Endothelial cell of umbilical vein (primary cell): ENCODE results near the gene AKT1. TPM values are rescaled to one million over a fixed set of nuclear protein-coding genes. Genes with fewer than 3 reads are reported as not detected.

ENCODE experiments used
- BruUV-seq: library from RNA; stranded (reverse); fragments of 400-500 nt; replicated peaks from 2 replicates; lab custom pipeline; 2021; lab: Mats Ljungman, UMichigan
- CTCF ChIA-PET: fragments of 300-600, 350-600 bp; sonication (Branson Sonifier 250); formaldehyde crosslinking; loops from one replicate; lab custom pipeline; 2021; ENCODE audit warnings: antibody characterized with exemption, inconsistent platforms; lab: Charles Lee
- POLR2A ChIA-PET: fragments of 300-600, 350-600 bp; sonication (Branson Sonifier 250); formaldehyde crosslinking; loops from one replicate; lab custom pipeline; 2021; ENCODE audit warnings: antibody characterized with exemption, inconsistent platforms; lab: Charles Lee
- DNase-seq: peaks from one replicate; pipeline ENCODE4 v3.0.0-alpha.2; 2011; ENCODE audit warnings: low read depth, low spot score
- FAIRE-seq: peaks from 2 replicates; lab custom pipeline; 2011; peaks lifted over from hg19 to GRCh38; lab: Jason Lieb, UNC
- H2AFZ ChIP-seq: 2 replicates; pipeline ENCODE4 v1.6.0; 2012; ENCODE audit warnings: low read depth, low read length, control low read depth, inconsistent platforms
- H3K27ac ChIP-seq: 2 replicates; pipeline ENCODE4 v1.5.1; 2011; ENCODE audit warnings: low read depth, mild to moderate bottlenecking, control low read depth, low read length, moderate library complexity; ENCODE audit not compliant: insufficient read depth
- H3K27me3 ChIP-seq, 2 experiments: 2 replicates each; pipeline versions ENCODE4 v1.6.0 to v1.6.1; 2011; ENCODE audit warnings: low read length in 2 of 2, mixed read lengths in 1 of 2; ENCODE audit not compliant: control insufficient read depth in 2 of 2, insufficient read depth in 2 of 2
- H3K36me3 ChIP-seq, 2 experiments: 2 replicates in 1 of 2; 3 replicates in 1 of 2; pipeline ENCODE4 v1.5.1; 2011; ENCODE audit warnings: low read length in 2 of 2, mild to moderate bottlenecking in 1 of 2, moderate library complexity in 1 of 2; ENCODE audit not compliant: control insufficient read depth in 2 of 2, insufficient read depth in 2 of 2; ENCODE audit errors: extremely low read depth in 1 of 2
- H3K4me1 ChIP-seq: 3 replicates; pipeline ENCODE4 v1.5.1; 2011; ENCODE audit warnings: mild to moderate bottlenecking, low read length; ENCODE audit not compliant: control insufficient read depth, insufficient read depth; ENCODE audit errors: extremely low read depth
- H3K4me2 ChIP-seq: 2 replicates; pipeline ENCODE4 v1.6.1; 2011; ENCODE audit warnings: low read length, control low read depth, mixed read lengths; ENCODE audit not compliant: insufficient read depth
- H3K4me3 ChIP-seq, 3 experiments: fragments of 200-600 bp in 1 of 3; sonication (generic), shearing (Covaris generic) in 1 of 3; replicated peaks in 1 of 3; 2 replicates each; pipeline ENCODE4 v1.5.1; 2011 to 2016; ENCODE audit warnings: control low read depth in 3 of 3, low read length in 3 of 3, mild to moderate bottlenecking in 2 of 3, inconsistent platforms in 1 of 3, low read depth in 1 of 3, moderate library complexity in 1 of 3; ENCODE audit not compliant: insufficient read depth in 1 of 3
- H3K79me2 ChIP-seq: 2 replicates; pipeline ENCODE4 v1.6.0; 2012; ENCODE audit warnings: low read length, inconsistent platforms; ENCODE audit not compliant: control insufficient read depth, insufficient read depth
- H3K9ac ChIP-seq: replicated peaks from 2 replicates; pipeline ENCODE3; 2011; ENCODE audit warnings: low read length, control low read depth; ENCODE audit not compliant: insufficient read depth; ENCODE audit errors: extremely low read depth
- H3K9me1 ChIP-seq: replicated peaks from 3 replicates; pipeline ENCODE4 v1.6.0; 2011; ENCODE audit warnings: mild to moderate bottlenecking, low read length; ENCODE audit not compliant: control insufficient read depth, insufficient read depth; ENCODE audit errors: extremely low read depth
- H3K9me3 ChIP-seq: replicated peaks from 2 replicates; pipeline ENCODE4 v1.5.1; 2012; ENCODE audit warnings: low read length, inconsistent platforms; ENCODE audit not compliant: control insufficient read depth, insufficient read depth
- H4K20me1 ChIP-seq: replicated peaks from 2 replicates; pipeline ENCODE3; 2011; ENCODE audit warnings: mild to moderate bottlenecking, low read length; ENCODE audit not compliant: control insufficient read depth, insufficient read depth; ENCODE audit errors: extremely low read depth
- CTCF ChIP-seq, 2 donors: IDR thresholded peaks; 1 replicate in 1 of 2; 2 replicates in 1 of 2; pipeline ENCODE4 v1.5.1; 2011; ENCODE audit warnings: low read length in 2 of 2, mild to moderate bottlenecking in 2 of 2, moderate library complexity in 2 of 2, control low read depth in 1 of 2, inconsistent platforms in 1 of 2, low read depth in 1 of 2; ENCODE audit not compliant: insufficient read depth in 1 of 2; ENCODE audit errors: extremely low read depth in 1 of 2
- EZH2 ChIP-seq: IDR thresholded peaks from 2 replicates; pipeline ENCODE4 v1.6.1; 2012; ENCODE audit warnings: borderline replicate concordance, low read depth, mild to moderate bottlenecking, moderate library complexity, low read length, inconsistent platforms; ENCODE audit not compliant: severe bottlenecking
- FOS ChIP-seq: IDR thresholded peaks from 2 replicates; pipeline ENCODE4 v1.6.1; 2011; ENCODE audit warnings: mild to moderate bottlenecking, low read length, moderate library complexity, borderline replicate concordance; ENCODE audit not compliant: insufficient read depth
- GATA2 ChIP-seq: IDR thresholded peaks from 2 replicates; pipeline ENCODE4 v1.7.0; 2011; ENCODE audit warnings: low read depth, mild to moderate bottlenecking, moderate library complexity, mixed read lengths, low read length; ENCODE audit not compliant: insufficient read length, insufficient read depth
- JUN ChIP-seq: IDR thresholded peaks from 2 replicates; pipeline ENCODE4 v1.6.1; 2011; ENCODE audit warnings: borderline replicate concordance, low read depth; ENCODE audit not compliant: insufficient read length, insufficient read depth
- MAX ChIP-seq: IDR thresholded peaks from 2 replicates; pipeline ENCODE4 v1.6.1; 2011; ENCODE audit not compliant: insufficient read depth, insufficient read length
- MYC ChIP-seq: IDR thresholded peaks from one replicate; pipeline ENCODE4 v1.6.1; 2011; ENCODE audit warnings: mild to moderate bottlenecking, low read depth, low read length
- POLR2A ChIP-seq: IDR thresholded peaks from 2 replicates; pipeline ENCODE4 v1.6.1; 2012; ENCODE audit warnings: low read depth, mild to moderate bottlenecking, control low read depth, low read length
- POLR2AphosphoS5 ChIP-seq: IDR thresholded peaks from 2 replicates; pipeline ENCODE4 v1.6.1; 2012; ENCODE audit warnings: low read depth, mild to moderate bottlenecking, control low read depth, low read length, moderate library complexity; ENCODE audit not compliant: insufficient read depth
- dilution Hi-C: fragments of 300-500 bp; cut with MboI; formaldehyde crosslinking; loops from one replicate; pipeline ENCODE4 v1.15.0; 2019; ENCODE audit warnings: low sequenced_read_pairs; ENCODE audit not compliant: extremely low pct_ligation_motif_present
- intact Hi-C: fragments of 100-400 bp; cut with micrococcal nuclease; formaldehyde crosslinking; loops from one replicate; pipeline ENCODE4 v1.10.0; 2022
- polyA plus RNA-seq, 4 experiments: library from polyadenylated mRNA; depleted of rRNA in 3 of 4; stranded (reverse) in 3 of 4; unstranded in 1 of 4; fragments of >200 nt; gene quantifications; 2 replicates each; pipeline versions ENCODE4 v1.2.1 to v1.2.3, GENCODE V29; 2011 to 2012; ENCODE audit warnings: missing spikeins in 1 of 4
- total RNA-seq: library from RNA; stranded (reverse); gene quantifications from 2 replicates; pipeline ENCODE4 v1.2.3, GENCODE V29; 2021

Gene AKT1
- total and polyA plus RNA-seq, 2 donors (not counting 3 experiments of a cell fraction or from before 2014, with no cell fraction given), result 177 to 191 TPM

- Histone ChIP-seq H3K27me3 (no peaks in the 10 kb centered on the region), H3K9ac (no peak overlapping the region), H3K36me3 (peaks cover 2 to 24% of the 10 kb centered on the region in 2 experiments), H3K4me3 (no peak overlapping the region), H3K79me2 (peaks cover 66% of the 10 kb centered on the region), H3K4me2 (no peak overlapping the region), H2AFZ (no peak overlapping the region), H4K20me1 (no peaks in the 10 kb centered on the region), H3K9me3 (no peaks in the 10 kb centered on the region), H3K27ac (no peak overlapping the region), H3K4me1 (peaks cover 10% of the 10 kb centered on the region), H3K9me1 (no peaks in the 10 kb centered on the region)
- DNase-seq (peak; percentile 26), FAIRE-seq (no peak)
- TF ChIP-seq CTCF (IDR thresholded peaks at IDR 0.05; ENCODE audit: extremely low read depth in 1 of 2, insufficient read depth in 1 of 2, low read depth in 1 of 2, low read length in 2 of 2) (no peak), MAX (no peak), POLR2AphosphoS5 (no peak), JUN (no peak), EZH2 (no peak), GATA2 (no peak), MYC (no peak), FOS (no peak), POLR2A (no peak)
- no TSS peak for BruUV-seq
- ChIA-PET CTCF (interaction anchor here (0.9 to 3.0 kb wide), 4 partner anchors 9 to 39 kb away, joined by 3 to 14 read pairs (median 4); partner anchors contain the start of genes SIVA1 and ZBTB42), POLR2A (no interaction called here)
- dilution Hi-C loops, result no loop called here
- intact Hi-C loops, result no loop called here
Observed at GRCh38 chr14:104792101-104792884, 3.3 kb downstream of the AKT1 start.
